ENCODE results near the gene PPM1A. TPM values are rescaled to one million over a fixed set of nuclear protein-coding genes. Genes with fewer than 3 reads are reported as not detected.

PPM1A gene
- total and polyA plus RNA-seq, 2 donors (not counting 1 experiment from before 2014, with no cell fraction given): 15.5 to 59.0 TPM

GRCh38 chr14:60211153-60211552, 37.9 kb upstream of the PPM1A start:
- Histone ChIP-seq H3K4me2 (replicated peaks; ENCODE audit: low read depth, low read length, poor library complexity, severe bottlenecking) (no peak overlapping the region), H3K9me3 (ENCODE audit: control extremely low read depth in 1 of 3, control insufficient read depth in 2 of 3, insufficient read depth in 1 of 3, low read length in 2 of 3) (no peaks in the 10 kb centered on the region), H3K9ac (ENCODE audit: low read length) (no peak overlapping the region), H4K20me1 (ENCODE audit: control insufficient read depth, insufficient read depth, low read length, poor library complexity, severe bottlenecking) (no peaks in the 10 kb centered on the region), H3K79me2 (ENCODE audit: control insufficient read depth, insufficient read depth, low read length) (no peaks in the 10 kb centered on the region), H2AFZ (ENCODE audit: insufficient read depth, low read depth, low read length, poor library complexity, severe bottlenecking) (no peak overlapping the region), H3K27me3 (replicated peaks in 1 of 4; ENCODE audit: control extremely low read depth in 1 of 4, control insufficient read depth in 3 of 4, insufficient read depth in 4 of 4, low read length in 3 of 4) (peaks cover 0 to 4% (median 1%) of the 10 kb centered on the region in 4 experiments), H3K27ac (ENCODE audit: low read length in 2 of 2) (no peak overlapping the region), H3K4me1 (ENCODE audit: control insufficient read depth in 2 of 2, insufficient read depth in 2 of 2, low read length in 2 of 2) (no peaks in the 10 kb centered on the region), H3K36me3 (replicated peaks in 1 of 2; ENCODE audit: control extremely low read depth in 1 of 2, control insufficient read depth in 1 of 2, extremely low read depth in 1 of 2, insufficient read depth in 2 of 2, low read length in 1 of 2) (no peaks in the 10 kb centered on the region), H3K4me3 (ENCODE audit: control extremely low read depth in 1 of 5, extremely low read depth in 1 of 5, insufficient read depth in 1 of 5, low read depth in 2 of 5, low read length in 4 of 5) (no peak overlapping the region)
- intact Hi-C loops (cut with micrococcal nuclease): no loop called here
- Mint-ChIP-seq H3K4me3 (no peak overlapping the region), H3K9me3 (ENCODE audit: insufficient read depth) (peaks cover 1% of the 10 kb centered on the region), H3K27me3 (peaks cover 16% of the 10 kb centered on the region), H3K27ac (no peak overlapping the region), H3K4me1 (peaks cover 8% of the 10 kb centered on the region)
- TF ChIP-seq EZH2 (IDR thresholded peaks at IDR 0.05; ENCODE audit: borderline replicate concordance, insufficient read depth, low read depth, low read length, poor library complexity, severe bottlenecking): no peak
- TF ChIP-seq, protein P1, sequence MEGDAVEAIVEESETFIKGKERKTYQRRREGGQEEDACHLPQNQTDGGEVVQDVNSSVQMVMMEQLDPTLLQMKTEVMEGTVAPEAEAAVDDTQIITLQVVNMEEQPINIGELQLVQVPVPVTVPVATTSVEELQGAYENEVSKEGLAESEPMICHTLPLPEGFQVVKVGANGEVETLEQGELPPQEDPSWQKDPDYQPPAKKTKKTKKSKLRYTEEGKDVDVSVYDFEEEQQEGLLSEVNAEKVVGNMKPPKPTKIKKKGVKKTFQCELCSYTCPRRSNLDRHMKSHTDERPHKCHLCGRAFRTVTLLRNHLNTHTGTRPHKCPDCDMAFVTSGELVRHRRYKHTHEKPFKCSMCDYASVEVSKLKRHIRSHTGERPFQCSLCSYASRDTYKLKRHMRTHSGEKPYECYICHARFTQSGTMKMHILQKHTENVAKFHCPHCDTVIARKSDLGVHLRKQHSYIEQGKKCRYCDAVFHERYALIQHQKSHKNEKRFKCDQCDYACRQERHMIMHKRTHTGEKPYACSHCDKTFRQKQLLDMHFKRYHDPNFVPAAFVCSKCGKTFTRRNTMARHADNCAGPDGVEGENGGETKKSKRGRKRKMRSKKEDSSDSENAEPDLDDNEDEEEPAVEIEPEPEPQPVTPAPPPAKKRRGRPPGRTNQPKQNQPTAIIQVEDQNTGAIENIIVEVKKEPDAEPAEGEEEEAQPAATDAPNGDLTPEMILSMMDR (IDR thresholded peaks at IDR 0.05): no peak
- DNase-seq (no peak), ATAC-seq (ENCODE audit: low read depth) (no peak)
- CTCF ChIA-PET: interaction anchor here (0.6 kb wide), 1 partner anchor 42 kb away, joined by 3 read pairs; no protein-coding TSS in a partner anchor
- POLR2A ChIA-PET: no interaction called here
- WGBS (ENCODE audit: insufficient coverage): 100% methylated on average over 1 of the region's 3 CpGs

- Histone ChIP-seq H3K79me2 (ENCODE audit: control insufficient read depth, insufficient read depth, low read length) (no peaks in the 10 kb centered on the region), H4K20me1 (ENCODE audit: control insufficient read depth, insufficient read depth, low read length, poor library complexity, severe bottlenecking) (no peaks in the 10 kb centered on the region), H2AFZ (ENCODE audit: insufficient read depth, low read depth, low read length, poor library complexity, severe bottlenecking) (no peak overlapping the region), H3K9me3 (ENCODE audit: control extremely low read depth in 1 of 3, control insufficient read depth in 2 of 3, insufficient read depth in 1 of 3, low read length in 2 of 3) (no peaks in the 10 kb centered on the region), H3K4me2 (replicated peaks; ENCODE audit: low read depth, low read length, poor library complexity, severe bottlenecking) (no peak overlapping the region), H3K36me3 (replicated peaks in 1 of 2; ENCODE audit: control extremely low read depth in 1 of 2, control insufficient read depth in 1 of 2, extremely low read depth in 1 of 2, insufficient read depth in 2 of 2, low read length in 1 of 2) (no peaks in the 10 kb centered on the region), H3K4me3 (ENCODE audit: control extremely low read depth in 1 of 5, extremely low read depth in 1 of 5, insufficient read depth in 1 of 5, low read depth in 2 of 5, low read length in 4 of 5) (no peak overlapping the region), H3K4me1 (ENCODE audit: control insufficient read depth in 2 of 2, insufficient read depth in 2 of 2, low read length in 2 of 2) (no peaks in the 10 kb centered on the region), H3K9ac (ENCODE audit: low read length) (no peak overlapping the region), H3K27me3 (replicated peaks in 1 of 4; ENCODE audit: control extremely low read depth in 1 of 4, control insufficient read depth in 3 of 4, insufficient read depth in 4 of 4, low read length in 3 of 4) (peaks cover 0 to 4% (median 0%) of the 10 kb centered on the region in 4 experiments), H3K27ac (ENCODE audit: low read length in 2 of 2) (no peak overlapping the region)
- TF ChIP-seq, protein P1 (IDR thresholded peaks at IDR 0.05): no peak
- TF ChIP-seq EZH2 (IDR thresholded peaks at IDR 0.05; ENCODE audit: borderline replicate concordance, insufficient read depth, low read depth, low read length, poor library complexity, severe bottlenecking): no peak
- ChIA-PET POLR2A (no interaction called here), CTCF (no interaction called here)
- Mint-ChIP-seq H3K4me1 (peaks cover 8% of the 10 kb centered on the region), H3K9me3 (ENCODE audit: insufficient read depth) (peaks cover 1% of the 10 kb centered on the region), H3K27ac (no peak overlapping the region), H3K4me3 (peak overlapping the region; percentile 11), H3K27me3 (peaks cover 5% of the 10 kb centered on the region)
- peak; percentile 58 for ATAC-seq (ENCODE audit: low read depth)
- WGBS (ENCODE audit: insufficient coverage): 80% methylated on average over 1 of the region's 5 CpGs
- DNase-seq: peak; percentile 49
- intact Hi-C loops (cut with micrococcal nuclease): no loop called here
These were observed 36.3 kb upstream of the PPM1A start for GRCh38 chr14:60212503-60213371.

Measured in B cell (primary cell).